GM23338 (cell line): ENCODE measurements around the gene PIGU. TPM values are rescaled to one million over a fixed set of nuclear protein-coding genes. Genes with fewer than 3 reads are reported as not detected.

Experiments
- ATAC-seq: fragments of 200-7000 bp; cut with Tn5 transposase; 3 replicates; pipeline ENCODE4 v1.9.1; 2020
- DNase-seq: peaks from one replicate; pipeline ENCODE4 v3.0.0-alpha.2; 2015; ENCODE audit warnings: low spot score
- H2AFZ ChIP-seq: fragments of 200-600 bp; sonication (generic); 2 replicates; pipeline ENCODE4 v1.8.0; 2016; ENCODE audit warnings: antibody characterized with exemption, mild to moderate bottlenecking, moderate library complexity
- H3F3A ChIP-seq: fragments of 200-600 bp; sonication (generic); replicated peaks from 2 replicates; pipeline ENCODE4 v1.8.0; 2017; ENCODE audit warnings: antibody characterized with exemption, mixed run types, low read depth
- H3K27ac ChIP-seq: fragments of 200-600 bp; sonication (generic); 2 replicates; pipeline ENCODE4 v1.6.1; 2016; ENCODE audit warnings: low read depth
- H3K27me3 ChIP-seq: fragments of 200-600 bp; sonication (generic); 2 replicates; pipeline ENCODE4 v1.8.0; 2016; ENCODE audit warnings: mild to moderate bottlenecking, mixed run types, moderate library complexity; ENCODE audit not compliant: insufficient read depth
- H3K36me3 ChIP-seq: fragments of 200-600 bp; sonication (generic); 2 replicates; pipeline ENCODE4 v1.8.0; 2016; ENCODE audit warnings: mild to moderate bottlenecking; ENCODE audit not compliant: insufficient read depth
- H3K4me1 ChIP-seq: fragments of 200-600 bp; sonication (generic); 2 replicates; pipeline ENCODE4 v1.8.0; 2016; ENCODE audit warnings: mild to moderate bottlenecking, moderate library complexity; ENCODE audit not compliant: insufficient read depth
- H3K4me2 ChIP-seq: fragments of 200-600 bp; sonication (generic); 2 replicates; pipeline ENCODE4 v1.7.1; 2017; ENCODE audit warnings: mixed run types
- H3K4me3 ChIP-seq: fragments of 200-600 bp; sonication (generic); 2 replicates; pipeline ENCODE4 v1.6.1; 2016; ENCODE audit warnings: mixed run types
- H3K79me2 ChIP-seq: fragments of 200-600 bp; sonication (generic); replicated peaks from 2 replicates; pipeline ENCODE4 v1.8.0; 2017; ENCODE audit warnings: mild to moderate bottlenecking; ENCODE audit not compliant: insufficient read depth
- H3K9me2 ChIP-seq: fragments of 200-600 bp; sonication (generic); 2 replicates; pipeline ENCODE4 v1.8.0; 2017; ENCODE audit not compliant: insufficient read depth
- H4K20me1 ChIP-seq: fragments of 200-600 bp; sonication (generic); replicated peaks from 2 replicates; pipeline ENCODE4 v1.8.0; 2017; ENCODE audit warnings: mild to moderate bottlenecking; ENCODE audit not compliant: insufficient read depth
- H3K27ac Mint-ChIP-seq: 2 replicates; pipeline ENCODE4 v1.8.0; 2020; ENCODE audit warnings: inconsistent platforms, mild to moderate bottlenecking, moderate library complexity, mixed read lengths
- H3K27me3 Mint-ChIP-seq: 3 replicates; pipeline ENCODE4 v1.8.0; 2022; ENCODE audit warnings: low read depth, mild to moderate bottlenecking, moderate library complexity, mixed read lengths, inconsistent platforms; ENCODE audit not compliant: insufficient read depth, poor library complexity
- H3K36me3 Mint-ChIP-seq: 3 replicates; pipeline ENCODE4 v1.8.0; 2021; ENCODE audit warnings: low read depth, mild to moderate bottlenecking, inconsistent platforms, moderate library complexity, mixed read lengths
- H3K4me1 Mint-ChIP-seq: 3 replicates; pipeline ENCODE4 v1.8.0; 2020; ENCODE audit warnings: mild to moderate bottlenecking, inconsistent platforms, mixed read lengths
- H3K4me3 Mint-ChIP-seq: 3 replicates; pipeline ENCODE4 v1.8.0; 2021; ENCODE audit warnings: moderate library complexity, mild to moderate bottlenecking, inconsistent platforms, mixed read lengths
- H3K9me3 Mint-ChIP-seq: 3 replicates; pipeline ENCODE4 v1.8.0; 2020; ENCODE audit warnings: moderate library complexity, mild to moderate bottlenecking, inconsistent platforms, mixed read lengths
- CREB1 ChIP-seq: fragments of 250-450 bp; sonication (Bioruptor Pico); IDR thresholded peaks from 2 replicates; pipeline ENCODE4 v1.5.0; 2020; ENCODE audit warnings: low read depth, mild to moderate bottlenecking, moderate library complexity
- ETS1 ChIP-seq: IDR thresholded peaks from 2 replicates; pipeline ENCODE4 v1.6.1; 2016; ENCODE audit warnings: antibody characterized with exemption
- EZH2 ChIP-seq: fragments of 200-600 bp; sonication (generic); IDR thresholded peaks from one replicate; pipeline ENCODE4 v1.8.0; 2017; ENCODE audit warnings: antibody characterized with exemption, mild to moderate bottlenecking, low read depth; ENCODE audit not compliant: unreplicated experiment
- EZH2phosphoT487 ChIP-seq: fragments of 200-600 bp; sonication (generic); IDR thresholded peaks from one replicate; pipeline ENCODE4 v1.8.1; 2018; ENCODE audit warnings: antibody characterized with exemption; ENCODE audit not compliant: unreplicated experiment
- NANOG ChIP-seq: IDR thresholded peaks from 2 replicates; pipeline ENCODE4 v1.6.1; 2016; ENCODE audit warnings: antibody characterized with exemption, borderline replicate concordance
- POLR2AphosphoS5 ChIP-seq: IDR thresholded peaks from 2 replicates; pipeline ENCODE4 v1.6.1; 2016; ENCODE audit warnings: antibody characterized with exemption, low read depth
- ZNF114 ChIP-seq: fragments of 250-450 bp; sonication (Bioruptor Pico); IDR thresholded peaks from 2 replicates; pipeline ENCODE4 v1.5.0; 2020; ENCODE audit warnings: mild to moderate bottlenecking, moderate library complexity
- ZNF331 ChIP-seq: fragments of 250-450 bp; sonication (Bioruptor Pico); IDR thresholded peaks from 2 replicates; pipeline ENCODE4 v1.5.0; 2020; ENCODE audit warnings: low read depth, mild to moderate bottlenecking, moderate library complexity
- polyA plus RNA-seq: library from polyadenylated mRNA; unstranded; fragments of >200 nt; fragmentation: Nextera tagmentation; extraction: Ambion mirVana; gene quantifications from 2 replicates; pipeline ENCODE4 v1.2.1, GENCODE V29; 2016
- total RNA-seq: library from RNA; depleted of rRNA; stranded (reverse); fragments of >200 nt; shearing (Covaris generic); gene quantifications from 2 replicates; pipeline ENCODE4 v1.2.3, GENCODE V29; 2014
- TF ChIP-seq, protein P1 (sequence below): IDR thresholded peaks from one replicate; pipeline ENCODE4 v1.6.1; 2018; ENCODE audit warnings: antibody characterized with exemption; ENCODE audit not compliant: unreplicated experiment
- TF ChIP-seq, protein P2 (sequence below), 2 experiments: fragments of 200-600 bp in 1 of 2; sonication (generic) in 1 of 2; conservative IDR thresholded peaks; 2 replicates each; pipeline versions ENCODE4 v1.5.1 to v1.6.1; 2016 to 2017; ENCODE audit warnings: antibody characterized with exemption in 2 of 2, low read depth in 2 of 2, mild to moderate bottlenecking in 2 of 2, moderate library complexity in 1 of 2
- TF ChIP-seq, protein P3 (sequence below): fragments of 250-450 bp; sonication (Bioruptor Pico); IDR thresholded peaks from 2 replicates; pipeline ENCODE4 v1.5.0; 2020; ENCODE audit warnings: mild to moderate bottlenecking, moderate library complexity

PIGU gene
- total and polyA plus RNA-seq, 2 experiments from 2014 or later = 24.3 to 28.9 TPM

DNA sequence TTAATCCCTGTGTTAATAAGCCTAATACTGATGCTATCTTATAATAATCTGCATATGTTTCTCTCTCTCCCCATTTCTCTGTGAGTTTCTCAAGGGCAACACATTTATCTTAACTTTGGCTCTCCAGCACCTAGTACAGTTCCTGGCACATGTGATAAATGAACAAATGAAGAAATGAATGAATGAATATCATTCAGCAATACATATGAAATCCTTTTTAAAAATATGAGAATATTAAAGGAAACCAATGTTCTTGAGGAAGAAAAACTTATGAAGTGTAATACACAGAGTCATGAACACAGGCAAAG lies 55.9 kb downstream of the PIGU start (continued):
- TF ChIP-seq, protein P1, sequence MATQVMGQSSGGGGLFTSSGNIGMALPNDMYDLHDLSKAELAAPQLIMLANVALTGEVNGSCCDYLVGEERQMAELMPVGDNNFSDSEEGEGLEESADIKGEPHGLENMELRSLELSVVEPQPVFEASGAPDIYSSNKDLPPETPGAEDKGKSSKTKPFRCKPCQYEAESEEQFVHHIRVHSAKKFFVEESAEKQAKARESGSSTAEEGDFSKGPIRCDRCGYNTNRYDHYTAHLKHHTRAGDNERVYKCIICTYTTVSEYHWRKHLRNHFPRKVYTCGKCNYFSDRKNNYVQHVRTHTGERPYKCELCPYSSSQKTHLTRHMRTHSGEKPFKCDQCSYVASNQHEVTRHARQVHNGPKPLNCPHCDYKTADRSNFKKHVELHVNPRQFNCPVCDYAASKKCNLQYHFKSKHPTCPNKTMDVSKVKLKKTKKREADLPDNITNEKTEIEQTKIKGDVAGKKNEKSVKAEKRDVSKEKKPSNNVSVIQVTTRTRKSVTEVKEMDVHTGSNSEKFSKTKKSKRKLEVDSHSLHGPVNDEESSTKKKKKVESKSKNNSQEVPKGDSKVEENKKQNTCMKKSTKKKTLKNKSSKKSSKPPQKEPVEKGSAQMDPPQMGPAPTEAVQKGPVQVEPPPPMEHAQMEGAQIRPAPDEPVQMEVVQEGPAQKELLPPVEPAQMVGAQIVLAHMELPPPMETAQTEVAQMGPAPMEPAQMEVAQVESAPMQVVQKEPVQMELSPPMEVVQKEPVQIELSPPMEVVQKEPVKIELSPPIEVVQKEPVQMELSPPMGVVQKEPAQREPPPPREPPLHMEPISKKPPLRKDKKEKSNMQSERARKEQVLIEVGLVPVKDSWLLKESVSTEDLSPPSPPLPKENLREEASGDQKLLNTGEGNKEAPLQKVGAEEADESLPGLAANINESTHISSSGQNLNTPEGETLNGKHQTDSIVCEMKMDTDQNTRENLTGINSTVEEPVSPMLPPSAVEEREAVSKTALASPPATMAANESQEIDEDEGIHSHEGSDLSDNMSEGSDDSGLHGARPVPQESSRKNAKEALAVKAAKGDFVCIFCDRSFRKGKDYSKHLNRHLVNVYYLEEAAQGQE = no peak
- TF ChIP-seq EZH2 (no peak), EZH2phosphoT487 (no peak), ETS1 (no peak), POLR2AphosphoS5 (no peak), CREB1 (CRISPR knock-in tag) (no peak)
- TF ChIP-seq, protein P2, sequence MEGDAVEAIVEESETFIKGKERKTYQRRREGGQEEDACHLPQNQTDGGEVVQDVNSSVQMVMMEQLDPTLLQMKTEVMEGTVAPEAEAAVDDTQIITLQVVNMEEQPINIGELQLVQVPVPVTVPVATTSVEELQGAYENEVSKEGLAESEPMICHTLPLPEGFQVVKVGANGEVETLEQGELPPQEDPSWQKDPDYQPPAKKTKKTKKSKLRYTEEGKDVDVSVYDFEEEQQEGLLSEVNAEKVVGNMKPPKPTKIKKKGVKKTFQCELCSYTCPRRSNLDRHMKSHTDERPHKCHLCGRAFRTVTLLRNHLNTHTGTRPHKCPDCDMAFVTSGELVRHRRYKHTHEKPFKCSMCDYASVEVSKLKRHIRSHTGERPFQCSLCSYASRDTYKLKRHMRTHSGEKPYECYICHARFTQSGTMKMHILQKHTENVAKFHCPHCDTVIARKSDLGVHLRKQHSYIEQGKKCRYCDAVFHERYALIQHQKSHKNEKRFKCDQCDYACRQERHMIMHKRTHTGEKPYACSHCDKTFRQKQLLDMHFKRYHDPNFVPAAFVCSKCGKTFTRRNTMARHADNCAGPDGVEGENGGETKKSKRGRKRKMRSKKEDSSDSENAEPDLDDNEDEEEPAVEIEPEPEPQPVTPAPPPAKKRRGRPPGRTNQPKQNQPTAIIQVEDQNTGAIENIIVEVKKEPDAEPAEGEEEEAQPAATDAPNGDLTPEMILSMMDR (conservative IDR thresholded peaks at IDR 0.05; ENCODE audit: low read depth in 2 of 2) = no peak

DNA sequence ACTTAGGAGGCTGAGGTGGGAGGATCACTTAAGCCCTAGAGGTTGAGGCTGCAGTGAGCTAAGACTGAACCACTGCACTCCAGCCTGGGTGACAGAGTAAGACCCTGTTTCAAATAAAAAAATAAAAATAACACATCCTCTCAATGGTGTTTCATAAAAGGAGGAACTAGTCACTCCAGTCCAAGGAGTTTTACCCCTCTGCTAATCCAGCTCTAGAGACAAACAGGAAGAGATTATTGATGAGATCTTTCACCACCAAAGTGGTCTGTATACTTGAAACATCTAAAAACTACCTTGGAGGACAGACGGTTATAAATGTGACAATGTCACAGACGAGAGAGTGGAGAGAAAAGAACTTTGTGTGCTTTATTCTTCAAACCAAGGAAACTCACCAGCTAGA lies 58.2 kb downstream of the PIGU start:
- Mint-ChIP-seq H3K9me3 (peaks cover 7% of the 10 kb centered on the region; the same call in 1 of the 3 replicates), H3K27me3 (peaks cover 2% of the 10 kb centered on the region), H3K36me3 (peaks cover 43% of the 10 kb centered on the region), H3K4me1 (no peaks in the 10 kb centered on the region), H3K4me3 (no peak overlapping the region), H3K27ac (no peak overlapping the region)
- Histone ChIP-seq H3K4me2 (no peak overlapping the region), H3K36me3 (no peaks in the 10 kb centered on the region), H3K27me3 (no peaks in the 10 kb centered on the region), H3F3A (no peaks in the 10 kb centered on the region), H3K79me2 (no peaks in the 10 kb centered on the region), H4K20me1 (no peaks in the 10 kb centered on the region; the same call in 1 of the 2 replicates), H3K4me3 (no peak overlapping the region), H2AFZ (no peak overlapping the region), H3K9me2 (peaks cover 4% of the 10 kb centered on the region; the same call in 1 of the 2 replicates), H3K4me1 (no peaks in the 10 kb centered on the region), H3K27ac (no peak overlapping the region)
- no peak for DNase-seq
- ATAC-seq = no peak
- TF ChIP-seq ZNF331 (no peak), ZNF114 (CRISPR knock-in tag) (no peak), POLR2AphosphoS5 (no peak), NANOG (no peak), CREB1 (CRISPR knock-in tag) (no peak), EZH2phosphoT487 (no peak)
- TF ChIP-seq, protein P3, sequence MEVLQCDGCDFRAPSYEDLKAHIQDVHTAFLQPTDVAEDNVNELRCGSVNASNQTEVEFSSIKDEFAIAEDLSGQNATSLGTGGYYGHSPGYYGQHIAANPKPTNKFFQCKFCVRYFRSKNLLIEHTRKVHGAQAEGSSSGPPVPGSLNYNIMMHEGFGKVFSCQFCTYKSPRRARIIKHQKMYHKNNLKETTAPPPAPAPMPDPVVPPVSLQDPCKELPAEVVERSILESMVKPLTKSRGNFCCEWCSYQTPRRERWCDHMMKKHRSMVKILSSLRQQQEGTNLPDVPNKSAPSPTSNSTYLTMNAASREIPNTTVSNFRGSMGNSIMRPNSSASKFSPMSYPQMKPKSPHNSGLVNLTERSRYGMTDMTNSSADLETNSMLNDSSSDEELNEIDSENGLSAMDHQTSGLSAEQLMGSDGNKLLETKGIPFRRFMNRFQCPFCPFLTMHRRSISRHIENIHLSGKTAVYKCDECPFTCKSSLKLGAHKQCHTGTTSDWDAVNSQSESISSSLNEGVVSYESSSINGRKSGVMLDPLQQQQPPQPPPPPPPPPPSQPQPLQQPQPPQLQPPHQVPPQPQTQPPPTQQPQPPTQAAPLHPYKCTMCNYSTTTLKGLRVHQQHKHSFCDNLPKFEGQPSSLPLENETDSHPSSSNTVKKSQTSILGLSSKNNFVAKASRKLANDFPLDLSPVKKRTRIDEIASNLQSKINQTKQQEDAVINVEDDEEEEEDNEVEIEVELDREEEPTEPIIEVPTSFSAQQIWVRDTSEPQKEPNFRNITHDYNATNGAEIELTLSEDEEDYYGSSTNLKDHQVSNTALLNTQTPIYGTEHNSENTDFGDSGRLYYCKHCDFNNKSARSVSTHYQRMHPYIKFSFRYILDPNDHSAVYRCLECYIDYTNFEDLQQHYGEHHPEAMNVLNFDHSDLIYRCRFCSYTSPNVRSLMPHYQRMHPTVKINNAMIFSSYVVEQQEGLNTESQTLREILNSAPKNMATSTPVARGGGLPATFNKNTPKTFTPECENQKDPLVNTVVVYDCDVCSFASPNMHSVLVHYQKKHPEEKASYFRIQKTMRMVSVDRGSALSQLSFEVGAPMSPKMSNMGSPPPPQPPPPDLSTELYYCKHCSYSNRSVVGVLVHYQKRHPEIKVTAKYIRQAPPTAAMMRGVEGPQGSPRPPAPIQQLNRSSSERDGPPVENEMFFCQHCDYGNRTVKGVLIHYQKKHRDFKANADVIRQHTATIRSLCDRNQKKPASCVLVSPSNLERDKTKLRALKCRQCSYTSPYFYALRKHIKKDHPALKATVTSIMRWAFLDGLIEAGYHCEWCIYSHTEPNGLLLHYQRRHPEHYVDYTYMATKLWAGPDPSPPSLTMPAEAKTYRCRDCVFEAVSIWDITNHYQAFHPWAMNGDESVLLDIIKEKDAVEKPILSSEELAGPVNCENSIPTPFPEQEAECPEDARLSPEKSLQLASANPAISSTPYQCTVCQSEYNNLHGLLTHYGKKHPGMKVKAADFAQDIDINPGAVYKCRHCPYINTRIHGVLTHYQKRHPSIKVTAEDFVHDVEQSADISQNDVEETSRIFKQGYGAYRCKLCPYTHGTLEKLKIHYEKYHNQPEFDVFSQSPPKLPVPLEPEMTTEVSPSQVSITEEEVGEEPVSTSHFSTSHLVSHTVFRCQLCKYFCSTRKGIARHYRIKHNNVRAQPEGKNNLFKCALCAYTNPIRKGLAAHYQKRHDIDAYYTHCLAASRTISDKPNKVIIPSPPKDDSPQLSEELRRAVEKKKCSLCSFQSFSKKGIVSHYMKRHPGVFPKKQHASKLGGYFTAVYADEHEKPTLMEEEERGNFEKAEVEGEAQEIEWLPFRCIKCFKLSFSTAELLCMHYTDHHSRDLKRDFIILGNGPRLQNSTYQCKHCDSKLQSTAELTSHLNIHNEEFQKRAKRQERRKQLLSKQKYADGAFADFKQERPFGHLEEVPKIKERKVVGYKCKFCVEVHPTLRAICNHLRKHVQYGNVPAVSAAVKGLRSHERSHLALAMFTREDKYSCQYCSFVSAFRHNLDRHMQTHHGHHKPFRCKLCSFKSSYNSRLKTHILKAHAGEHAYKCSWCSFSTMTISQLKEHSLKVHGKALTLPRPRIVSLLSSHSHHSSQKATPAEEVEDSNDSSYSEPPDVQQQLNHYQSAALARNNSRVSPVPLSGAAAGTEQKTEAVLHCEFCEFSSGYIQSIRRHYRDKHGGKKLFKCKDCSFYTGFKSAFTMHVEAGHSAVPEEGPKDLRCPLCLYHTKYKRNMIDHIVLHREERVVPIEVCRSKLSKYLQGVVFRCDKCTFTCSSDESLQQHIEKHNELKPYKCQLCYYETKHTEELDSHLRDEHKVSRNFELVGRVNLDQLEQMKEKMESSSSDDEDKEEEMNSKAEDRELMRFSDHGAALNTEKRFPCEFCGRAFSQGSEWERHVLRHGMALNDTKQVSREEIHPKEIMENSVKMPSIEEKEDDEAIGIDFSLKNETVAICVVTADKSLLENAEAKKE (CRISPR knock-in tag) = no peak
